WTC11 (cell line): ENCODE data around the gene SMARCE1.

Experiments
- ATF2 ChIP-seq: sonication (generic); formaldehyde crosslinking; IDR thresholded peaks from 2 replicates; pipeline ENCODE4 v1.8.1; 2022; ENCODE audit warnings: low read depth, missing genetic modification reagents, borderline replicate concordance
- CBFB ChIP-seq: sonication (generic); formaldehyde crosslinking; IDR thresholded peaks from 2 replicates; pipeline ENCODE4 v1.8.1; 2022; ENCODE audit warnings: mild to moderate bottlenecking, low read depth, missing genetic modification reagents
- CTCF ChIP-seq: fragments of 200-600 bp; IDR thresholded peaks from 2 replicates; pipeline ENCODE4 v1.8.0; 2022; ENCODE audit warnings: antibody characterized with exemption
- ELF4 ChIP-seq: sonication (generic); formaldehyde crosslinking; IDR thresholded peaks from 2 replicates; pipeline ENCODE4 v1.8.1; 2022; ENCODE audit warnings: low read depth, mild to moderate bottlenecking, moderate library complexity, missing genetic modification reagents
- ETV6 ChIP-seq: sonication (generic); formaldehyde crosslinking; IDR thresholded peaks from 2 replicates; pipeline ENCODE4 v1.8.1; 2022; ENCODE audit warnings: mild to moderate bottlenecking, missing genetic modification reagents
- FOXP4 ChIP-seq: sonication (generic); formaldehyde crosslinking; IDR thresholded peaks from 2 replicates; pipeline ENCODE4 v1.8.0; 2022; ENCODE audit warnings: mild to moderate bottlenecking, missing genetic modification reagents
- IRF2 ChIP-seq: sonication (generic); formaldehyde crosslinking; IDR thresholded peaks from 2 replicates; pipeline ENCODE4 v1.8.0; 2022; ENCODE audit warnings: low read depth, missing genetic modification reagents, borderline replicate concordance
- MLX ChIP-seq: sonication (generic); formaldehyde crosslinking; IDR thresholded peaks from 2 replicates; pipeline ENCODE4 v1.8.1; 2023; ENCODE audit warnings: mild to moderate bottlenecking, missing genetic modification reagents, moderate library complexity
- NFYB ChIP-seq: sonication (generic); formaldehyde crosslinking; conservative IDR thresholded peaks from 2 replicates; pipeline ENCODE4 v1.8.0; 2022; ENCODE audit warnings: low read depth, missing genetic modification reagents
- NR1H2 ChIP-seq: sonication (generic); formaldehyde crosslinking; IDR thresholded peaks from 2 replicates; pipeline ENCODE4 v1.9.0; 2021; ENCODE audit warnings: mild to moderate bottlenecking, moderate library complexity, missing genetic modification reagents
- PRDM15 ChIP-seq: sonication (generic); formaldehyde crosslinking; IDR thresholded peaks from 2 replicates; pipeline ENCODE4 v1.8.0; 2022; ENCODE audit warnings: missing genetic modification reagents
- ZNF138 ChIP-seq: sonication (generic); formaldehyde crosslinking; conservative IDR thresholded peaks from 2 replicates; pipeline ENCODE4 v1.8.1; 2022; ENCODE audit warnings: mild to moderate bottlenecking, moderate library complexity, missing genetic modification reagents
- TF ChIP-seq, protein P1 (sequence below): fragments of 250-450 bp; sonication (Bioruptor Pico); IDR thresholded peaks from 2 replicates; pipeline ENCODE4 v1.9.0; 2021; ENCODE audit warnings: mild to moderate bottlenecking, borderline replicate concordance
- TF ChIP-seq, protein P2 (sequence below): sonication (generic); formaldehyde crosslinking; IDR thresholded peaks from 2 replicates; pipeline ENCODE4 v1.8.1; 2023; ENCODE audit warnings: mild to moderate bottlenecking, moderate library complexity, missing genetic modification reagents

DNA sequence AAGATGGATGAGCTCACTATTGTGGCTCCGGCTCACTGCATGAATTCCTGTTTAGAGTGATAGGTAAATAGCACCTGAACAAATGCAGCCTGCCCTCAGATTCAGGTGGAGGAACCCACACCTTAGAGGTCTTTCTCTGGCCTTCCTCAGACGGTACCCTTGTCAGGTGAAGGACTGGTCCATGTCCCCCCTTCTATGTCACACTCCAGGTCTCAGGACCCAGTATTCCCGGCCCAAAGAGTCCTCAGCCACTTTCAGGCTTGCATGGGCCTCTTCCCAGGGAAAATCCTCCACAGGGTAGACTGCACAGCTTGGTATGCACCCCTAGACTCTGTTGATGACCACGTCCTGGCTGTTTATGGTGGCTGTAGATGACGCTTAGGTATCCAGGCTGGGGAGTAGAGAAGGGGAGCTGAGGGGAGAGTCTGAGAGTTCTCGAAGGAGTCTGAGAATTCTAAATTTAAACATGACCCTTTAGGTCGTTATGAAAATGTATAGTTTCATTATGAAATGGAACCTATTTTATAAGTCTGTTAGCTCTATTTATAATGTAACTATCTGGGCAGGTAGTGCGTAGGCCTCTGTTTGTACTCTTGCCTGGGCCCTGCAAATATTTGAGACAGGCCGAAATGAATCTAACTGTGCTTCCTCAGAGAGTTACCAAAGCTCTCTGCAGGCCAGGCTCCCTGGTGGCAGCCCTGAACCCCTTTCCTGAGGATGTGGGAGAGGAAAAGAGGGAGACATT lies 49.9 kb downstream of the SMARCE1 start:
- TF ChIP-seq, protein P1, sequence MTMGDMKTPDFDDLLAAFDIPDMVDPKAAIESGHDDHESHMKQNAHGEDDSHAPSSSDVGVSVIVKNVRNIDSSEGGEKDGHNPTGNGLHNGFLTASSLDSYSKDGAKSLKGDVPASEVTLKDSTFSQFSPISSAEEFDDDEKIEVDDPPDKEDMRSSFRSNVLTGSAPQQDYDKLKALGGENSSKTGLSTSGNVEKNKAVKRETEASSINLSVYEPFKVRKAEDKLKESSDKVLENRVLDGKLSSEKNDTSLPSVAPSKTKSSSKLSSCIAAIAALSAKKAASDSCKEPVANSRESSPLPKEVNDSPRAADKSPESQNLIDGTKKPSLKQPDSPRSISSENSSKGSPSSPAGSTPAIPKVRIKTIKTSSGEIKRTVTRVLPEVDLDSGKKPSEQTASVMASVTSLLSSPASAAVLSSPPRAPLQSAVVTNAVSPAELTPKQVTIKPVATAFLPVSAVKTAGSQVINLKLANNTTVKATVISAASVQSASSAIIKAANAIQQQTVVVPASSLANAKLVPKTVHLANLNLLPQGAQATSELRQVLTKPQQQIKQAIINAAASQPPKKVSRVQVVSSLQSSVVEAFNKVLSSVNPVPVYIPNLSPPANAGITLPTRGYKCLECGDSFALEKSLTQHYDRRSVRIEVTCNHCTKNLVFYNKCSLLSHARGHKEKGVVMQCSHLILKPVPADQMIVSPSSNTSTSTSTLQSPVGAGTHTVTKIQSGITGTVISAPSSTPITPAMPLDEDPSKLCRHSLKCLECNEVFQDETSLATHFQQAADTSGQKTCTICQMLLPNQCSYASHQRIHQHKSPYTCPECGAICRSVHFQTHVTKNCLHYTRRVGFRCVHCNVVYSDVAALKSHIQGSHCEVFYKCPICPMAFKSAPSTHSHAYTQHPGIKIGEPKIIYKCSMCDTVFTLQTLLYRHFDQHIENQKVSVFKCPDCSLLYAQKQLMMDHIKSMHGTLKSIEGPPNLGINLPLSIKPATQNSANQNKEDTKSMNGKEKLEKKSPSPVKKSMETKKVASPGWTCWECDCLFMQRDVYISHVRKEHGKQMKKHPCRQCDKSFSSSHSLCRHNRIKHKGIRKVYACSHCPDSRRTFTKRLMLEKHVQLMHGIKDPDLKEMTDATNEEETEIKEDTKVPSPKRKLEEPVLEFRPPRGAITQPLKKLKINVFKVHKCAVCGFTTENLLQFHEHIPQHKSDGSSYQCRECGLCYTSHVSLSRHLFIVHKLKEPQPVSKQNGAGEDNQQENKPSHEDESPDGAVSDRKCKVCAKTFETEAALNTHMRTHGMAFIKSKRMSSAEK (CRISPR knock-in tag): no peak
- TF ChIP-seq NR1H2 (no peak), CBFB (CRISPR knock-in tag) (no peak), ETV6 (no peak), FOXP4 (CRISPR knock-in tag) (no peak), ZNF138 (no peak), NFYB (CRISPR knock-in tag) (no peak), PRDM15 (no peak), IRF2 (CRISPR knock-in tag) (no peak), ATF2 (no peak), CTCF (no peak), MLX (CRISPR knock-in tag) (no peak), ELF4 (CRISPR knock-in tag) (no peak)
- TF ChIP-seq, protein P2, sequence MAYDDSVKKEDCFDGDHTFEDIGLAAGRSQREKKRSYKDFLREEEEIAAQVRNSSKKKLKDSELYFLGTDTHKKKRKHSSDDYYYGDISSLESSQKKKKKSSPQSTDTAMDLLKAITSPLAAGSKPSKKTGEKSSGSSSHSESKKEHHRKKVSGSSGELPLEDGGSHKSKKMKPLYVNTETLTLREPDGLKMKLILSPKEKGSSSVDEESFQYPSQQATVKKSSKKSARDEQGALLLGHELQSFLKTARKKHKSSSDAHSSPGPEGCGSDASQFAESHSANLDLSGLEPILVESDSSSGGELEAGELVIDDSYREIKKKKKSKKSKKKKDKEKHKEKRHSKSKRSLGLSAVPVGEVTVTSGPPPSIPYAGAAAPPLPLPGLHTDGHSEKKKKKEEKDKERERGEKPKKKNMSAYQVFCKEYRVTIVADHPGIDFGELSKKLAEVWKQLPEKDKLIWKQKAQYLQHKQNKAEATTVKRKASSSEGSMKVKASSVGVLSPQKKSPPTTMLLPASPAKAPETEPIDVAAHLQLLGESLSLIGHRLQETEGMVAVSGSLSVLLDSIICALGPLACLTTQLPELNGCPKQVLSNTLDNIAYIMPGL (CRISPR knock-in tag): no peak
